CD4-positive, alpha-beta T cell (primary cell): ENCODE measurements around the gene LOC128125822.
A peak's percentile ranks its signal among the peaks of the same experiment; 100 is the strongest.

Experiments
- ATAC-seq: fragments of 200-7000 bp; cut with Tn5 transposase; one replicate; pipeline ENCODE4 v1.10.0; 2022; ENCODE audit warnings: mild to moderate bottlenecking; ENCODE audit not compliant: poor library complexity
- CTCF ChIA-PET: fragments of 350-600 bp; sonication (Branson Sonifier 250); formaldehyde crosslinking; loops from one replicate; lab custom pipeline; 2021; ENCODE audit warnings: antibody characterized with exemption, inconsistent platforms; lab: Charles Lee
- POLR2A ChIA-PET: fragments of 350-600 bp; sonication (Branson Sonifier 250); formaldehyde crosslinking; loops from one replicate; lab custom pipeline; 2021; ENCODE audit warnings: antibody characterized with exemption, inconsistent platforms; lab: Charles Lee
- DNase-seq, 14 experiments: peaks; one replicate each; pipeline ENCODE4 v3.0.0-alpha.2; 2013 to 2020; ENCODE audit warnings: mixed read lengths in 2 of 14
- H3K27ac ChIP-seq, 2 donors: one replicate each; pipeline versions ENCODE4 v1.5.1 to v1.7.0; 2013; ENCODE audit warnings: low read length in 2 of 2, low read depth in 1 of 2, mild to moderate bottlenecking in 1 of 2
- H3K27me3 ChIP-seq, 2 experiments: 1 replicate in 1 of 2; 2 replicates in 1 of 2; pipeline versions ENCODE4 v1.6.1 to v1.7.0; 2013; ENCODE audit warnings: low read length in 2 of 2, control low read depth in 1 of 2, mild to moderate bottlenecking in 1 of 2, moderate library complexity in 1 of 2; ENCODE audit not compliant: insufficient read depth in 2 of 2, control insufficient read depth in 1 of 2
- H3K36me3 ChIP-seq: one replicate; pipeline ENCODE4 v1.6.1; 2013; ENCODE audit warnings: low read length, control low read depth; ENCODE audit not compliant: insufficient read depth
- H3K4me1 ChIP-seq: one replicate; pipeline ENCODE4 v1.6.1; 2013; ENCODE audit warnings: low read length, control low read depth; ENCODE audit not compliant: insufficient read depth
- H3K4me3 ChIP-seq: one replicate; pipeline ENCODE4 v1.5.1; 2013; ENCODE audit warnings: mild to moderate bottlenecking, low read length, moderate library complexity
- H3K9me3 ChIP-seq, 2 experiments: 1 replicate in 1 of 2; 2 replicates in 1 of 2; pipeline versions ENCODE4 v1.6.1 to v1.7.0; 2013; ENCODE audit warnings: low read length in 2 of 2, mild to moderate bottlenecking in 2 of 2, control low read depth in 1 of 2, moderate library complexity in 1 of 2; ENCODE audit not compliant: control insufficient read depth in 1 of 2, insufficient read depth in 1 of 2
- H3K27ac Mint-ChIP-seq: one replicate; pipeline ENCODE4 v1.8.0; 2020; ENCODE audit warnings: mixed read lengths
- H3K27me3 Mint-ChIP-seq: one replicate; pipeline ENCODE4 v1.8.0; 2021; ENCODE audit warnings: mixed read lengths
- H3K36me3 Mint-ChIP-seq: one replicate; pipeline ENCODE4 v1.8.0; 2021; ENCODE audit warnings: low read depth, mixed read lengths
- H3K4me1 Mint-ChIP-seq: one replicate; pipeline ENCODE4 v1.8.0; 2021; ENCODE audit warnings: low read depth, mixed read lengths
- H3K4me3 Mint-ChIP-seq: one replicate; pipeline ENCODE4 v1.8.0; 2020; ENCODE audit warnings: mild to moderate bottlenecking, mixed read lengths
- H3K9me3 Mint-ChIP-seq: one replicate; pipeline ENCODE4 v1.8.0; 2020; ENCODE audit warnings: mixed read lengths
- intact Hi-C, 2 experiments: fragments of 100-400 bp; cut with DNase I in 1 of 2; cut with micrococcal nuclease in 1 of 2; formaldehyde crosslinking; loops; one replicate each; pipeline versions ENCODE4 v1.15.1 to v1.9.0; 2023 to 2025; cut with DNase I, micrococcal nuclease
- TF ChIP-seq, protein P1 (sequence below): fragments of 200-600 bp; IDR thresholded peaks from one replicate; pipeline ENCODE4 v1.8.0; 2022; ENCODE audit warnings: antibody characterized with exemption, mild to moderate bottlenecking

The LOC128125822 gene

DNA sequence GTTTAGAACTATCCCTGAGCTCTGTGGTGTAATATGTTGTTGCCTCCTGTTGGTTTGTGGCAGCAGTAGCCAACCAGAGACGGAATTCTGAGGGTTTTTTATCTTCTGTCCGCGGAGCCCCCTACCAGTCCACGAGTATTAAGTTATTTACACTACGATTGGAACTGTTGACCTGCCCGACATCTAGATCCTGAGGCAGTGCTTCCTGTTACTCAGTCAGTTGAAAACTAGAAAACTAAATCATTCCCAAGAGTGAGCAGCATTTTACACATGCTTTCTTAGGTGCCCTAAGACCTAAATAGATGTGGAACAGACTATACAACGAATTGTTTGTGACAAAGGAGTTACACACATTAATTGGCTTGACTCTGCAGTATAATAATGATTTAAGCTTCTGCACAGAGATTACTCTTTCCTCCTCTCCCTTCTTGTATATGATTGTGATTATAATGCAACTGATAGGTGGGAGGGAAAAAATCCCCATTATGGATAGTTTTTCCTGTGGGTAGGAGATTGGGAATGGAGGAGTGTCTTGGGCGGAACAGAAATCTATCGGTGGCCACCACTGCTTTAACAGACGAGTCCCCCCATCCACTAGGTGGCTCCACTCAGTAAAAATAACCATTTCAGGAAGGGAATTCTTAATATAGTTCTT lies 1.7 kb downstream of the LOC128125822 start:
- peaks cover 28% of the 10 kb centered on the region for H3K36me3 ChIP-seq
- no peaks in the 10 kb centered on the region for H3K27me3 Mint-ChIP-seq
- intact Hi-C loops = loop anchor here in 1 of 2 experiments (2.0 kb wide), 1 partner anchor 21 kb away; no protein-coding TSS in a partner anchor
- no peaks in the 10 kb centered on the region for H3K9me3 ChIP-seq
- peak overlapping the region; percentile 91 for H3K27ac Mint-ChIP-seq
- H3K27me3 ChIP-seq = no peaks in the 10 kb centered on the region
- ATAC-seq (no peak), DNase-seq (peak in 9 of 14 experiments; percentile 6 to 76 (median 13))
- no peaks in the 10 kb centered on the region for H3K9me3 Mint-ChIP-seq
- POLR2A ChIA-PET = interaction anchor here (0.8 to 2.6 kb wide), 10 partner anchors 10 to 190 kb away, joined by 3 to 107 read pairs (median 4); partner anchors contain the start of gene PHF3
- peaks cover 51% of the 10 kb centered on the region for H3K36me3 Mint-ChIP-seq
- peak overlapping the region; percentile 70 for H3K4me3 ChIP-seq
- peaks cover 48% of the 10 kb centered on the region for H3K4me1 Mint-ChIP-seq
- H3K4me3 Mint-ChIP-seq = peak overlapping the region; percentile 96
- CTCF ChIA-PET = interaction anchor here (0.6 to 2.3 kb wide), 7 partner anchors 10 to 80 kb away, joined by 3 to 13 read pairs (median 3); partner anchors contain the start of gene PHF3
- TF ChIP-seq, protein P1, sequence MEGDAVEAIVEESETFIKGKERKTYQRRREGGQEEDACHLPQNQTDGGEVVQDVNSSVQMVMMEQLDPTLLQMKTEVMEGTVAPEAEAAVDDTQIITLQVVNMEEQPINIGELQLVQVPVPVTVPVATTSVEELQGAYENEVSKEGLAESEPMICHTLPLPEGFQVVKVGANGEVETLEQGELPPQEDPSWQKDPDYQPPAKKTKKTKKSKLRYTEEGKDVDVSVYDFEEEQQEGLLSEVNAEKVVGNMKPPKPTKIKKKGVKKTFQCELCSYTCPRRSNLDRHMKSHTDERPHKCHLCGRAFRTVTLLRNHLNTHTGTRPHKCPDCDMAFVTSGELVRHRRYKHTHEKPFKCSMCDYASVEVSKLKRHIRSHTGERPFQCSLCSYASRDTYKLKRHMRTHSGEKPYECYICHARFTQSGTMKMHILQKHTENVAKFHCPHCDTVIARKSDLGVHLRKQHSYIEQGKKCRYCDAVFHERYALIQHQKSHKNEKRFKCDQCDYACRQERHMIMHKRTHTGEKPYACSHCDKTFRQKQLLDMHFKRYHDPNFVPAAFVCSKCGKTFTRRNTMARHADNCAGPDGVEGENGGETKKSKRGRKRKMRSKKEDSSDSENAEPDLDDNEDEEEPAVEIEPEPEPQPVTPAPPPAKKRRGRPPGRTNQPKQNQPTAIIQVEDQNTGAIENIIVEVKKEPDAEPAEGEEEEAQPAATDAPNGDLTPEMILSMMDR = peak; percentile 79
- peak overlapping the region; percentile 94 to 96 for H3K27ac ChIP-seq
- H3K4me1 ChIP-seq = peaks cover 18% of the 10 kb centered on the region

DNA sequence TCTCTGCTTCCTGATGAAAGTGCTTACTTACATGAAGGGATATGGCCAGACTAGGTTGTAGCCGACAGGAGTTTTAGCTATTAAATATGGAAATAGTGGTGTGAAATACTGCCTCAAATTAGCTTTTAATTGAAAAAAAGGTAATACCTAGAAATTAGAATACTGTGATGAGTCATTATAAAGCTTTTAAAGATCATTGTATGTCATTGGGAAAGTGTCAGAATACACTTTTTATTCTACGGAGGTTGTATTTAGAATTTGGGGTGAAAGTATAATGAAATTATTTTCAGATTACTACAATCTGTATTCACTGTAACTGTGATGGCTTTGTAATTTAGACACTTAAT lies 2.2 kb downstream of the LOC128125822 start:
- no peak for ATAC-seq
- Histone ChIP-seq H3K36me3 (peaks cover 33% of the 10 kb centered on the region), H3K4me3 (peak overlapping the region; percentile 70), H3K27ac (peak overlapping the region; percentile 94 to 96), H3K9me3 (no peaks in the 10 kb centered on the region), H3K27me3 (no peaks in the 10 kb centered on the region), H3K4me1 (peaks cover 18% of the 10 kb centered on the region)
- POLR2A ChIA-PET = interaction anchor here (0.9 to 2.6 kb wide), 4 partner anchors 24 to 61 kb away, joined by 3 to 107 read pairs (median 6); partner anchors contain the start of gene PHF3
- H3K36me3 Mint-ChIP-seq = peaks cover 56% of the 10 kb centered on the region
- peak overlapping the region; percentile 96 for H3K4me3 Mint-ChIP-seq
- no peak for DNase-seq
- CTCF ChIA-PET = interaction anchor here (0.6 to 2.3 kb wide), 7 partner anchors 10 to 80 kb away, joined by 3 to 13 read pairs (median 3); partner anchors contain the start of gene PHF3
- peaks cover 48% of the 10 kb centered on the region for H3K4me1 Mint-ChIP-seq
- no peaks in the 10 kb centered on the region for H3K9me3 Mint-ChIP-seq
- intact Hi-C loops = loop anchor here in 1 of 2 experiments (2.0 kb wide), 1 partner anchor 20 kb away; no protein-coding TSS in a partner anchor
- no peaks in the 10 kb centered on the region for H3K27me3 Mint-ChIP-seq
- TF ChIP-seq, protein P1 = peak; percentile 64
- H3K27ac Mint-ChIP-seq = peak overlapping the region; percentile 91

DNA sequence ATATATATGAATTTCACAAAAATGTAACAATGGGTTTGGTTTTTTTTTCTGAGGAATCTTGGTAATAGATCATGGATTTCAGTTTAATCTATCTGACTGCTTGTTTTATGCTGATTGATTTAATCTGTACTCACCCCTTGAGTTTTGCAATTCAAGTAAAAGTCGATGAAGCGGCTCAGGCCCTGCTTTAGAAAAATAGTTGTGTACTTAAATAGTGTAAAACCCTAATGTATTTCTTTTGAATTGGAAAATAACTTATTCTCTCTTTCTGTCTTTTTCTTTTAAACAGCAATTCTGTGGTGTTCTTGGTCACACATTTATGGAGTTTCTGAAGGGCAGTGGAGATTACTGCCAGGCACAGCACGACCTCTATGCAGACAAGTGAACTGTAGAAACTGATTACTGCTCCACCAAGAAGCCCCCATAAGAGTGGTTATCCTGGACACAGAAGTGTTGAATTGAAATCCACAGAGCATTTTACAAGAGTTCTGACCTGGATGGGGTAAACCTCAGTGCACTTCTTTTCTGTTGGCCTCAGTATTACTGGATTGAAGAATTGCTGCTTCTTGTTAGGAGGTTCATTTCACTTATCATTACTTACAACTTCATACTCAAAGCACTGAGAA lies 4.0 kb downstream of the LOC128125822 start:
- DNase-seq (no peak), ATAC-seq (no peak)
- peak overlapping the region; percentile 58 for H3K4me3 Mint-ChIP-seq
- peaks cover 45% of the 10 kb centered on the region for H3K4me1 Mint-ChIP-seq
- H3K9me3 Mint-ChIP-seq = no peaks in the 10 kb centered on the region
- POLR2A ChIA-PET = interaction anchor here (1.4 kb wide), 2 partner anchors 21 to 60 kb away, joined by 4 to 7 read pairs; partner anchors contain the start of gene PHF3
- Histone ChIP-seq H3K4me1 (peaks cover 18% of the 10 kb centered on the region), H3K36me3 (peaks cover 47% of the 10 kb centered on the region), H3K4me3 (no peak overlapping the region), H3K27me3 (no peaks in the 10 kb centered on the region), H3K27ac (no peak overlapping the region), H3K9me3 (no peaks in the 10 kb centered on the region)
- peak overlapping the region; percentile 45 for H3K27ac Mint-ChIP-seq
- TF ChIP-seq, protein P1 = no peak
- peaks cover 73% of the 10 kb centered on the region for H3K36me3 Mint-ChIP-seq
- CTCF ChIA-PET = no interaction called here
- intact Hi-C loops = no loop called here
- H3K27me3 Mint-ChIP-seq = no peaks in the 10 kb centered on the region
